ENCODE data around the gene SHC2.

DNA sequence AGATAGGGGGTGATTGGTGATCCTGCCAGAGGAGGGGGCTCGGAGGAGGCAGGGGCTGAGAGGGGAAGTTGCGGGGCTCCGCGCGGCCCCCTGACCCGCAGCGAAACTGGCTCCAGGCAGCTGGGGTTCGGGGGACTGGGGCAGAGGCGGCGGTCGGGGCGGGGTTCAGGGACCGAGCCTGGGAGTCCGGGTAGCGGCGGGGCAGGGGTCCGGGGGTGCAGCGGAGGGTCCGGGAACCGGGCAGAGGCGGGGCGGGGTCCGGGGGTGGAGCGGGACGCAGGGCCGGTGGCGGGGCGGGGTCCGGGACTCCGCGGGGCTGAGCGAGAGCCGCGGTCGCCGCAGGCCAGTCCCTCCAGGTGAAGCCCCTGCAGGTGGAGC, 36.6 kb upstream of the SHC2 start:
- TF ChIP-seq CTCF (IDR thresholded peaks at IDR 0.05) = no peak
- no peak for TF ChIP-seq POLR2A (IDR thresholded peaks at IDR 0.05)
